GM21423 (cell line): ENCODE measurements around the gene DDI2.
"Not testable (repeated sequence)": the region's sequence is repeated elsewhere in the genome, so short reads cannot be mapped to it uniquely, and the experiment has no call there.

Source experiments
- ATAC-seq: cut with Tn5 transposase; IDR thresholded peaks from one replicate; pipeline ENCODE4 v1.9.1; 2021; ENCODE audit warnings: mild to moderate bottlenecking, moderate library complexity; ENCODE audit not compliant: unreplicated experiment

The DDI2 gene

DNA sequence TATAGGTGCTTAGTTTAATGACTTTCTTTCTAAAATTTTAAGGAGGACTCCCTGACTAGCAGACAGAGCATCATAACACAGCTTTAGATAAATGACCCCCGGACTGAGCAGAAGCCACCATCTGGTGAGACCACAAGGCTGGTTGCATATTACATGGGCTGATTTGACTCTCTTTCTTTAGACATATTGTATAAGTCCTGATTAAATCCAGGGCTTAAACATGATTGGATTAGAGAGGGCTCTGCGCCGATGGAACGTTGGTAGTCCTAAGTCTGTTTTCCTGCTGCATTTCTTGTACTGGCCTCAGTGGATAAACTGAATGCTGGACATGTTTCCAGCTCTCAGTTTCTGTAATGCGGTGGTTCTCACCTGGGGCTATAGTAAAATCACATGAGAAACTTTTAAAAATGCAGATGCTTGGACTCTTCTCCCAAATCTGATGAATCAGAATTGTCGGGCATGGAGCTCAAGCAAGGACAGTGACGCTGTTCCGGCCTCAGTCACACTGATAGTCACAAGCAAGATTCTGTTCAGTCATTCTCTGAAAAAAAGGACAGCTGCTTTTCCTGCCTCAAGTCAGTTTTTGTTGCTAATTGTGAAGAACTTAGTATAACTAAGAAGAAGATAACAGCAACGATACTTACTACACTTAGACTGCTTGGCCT is 16.6 kb downstream of the DDI2 start:
- no peak for ATAC-seq

GRCh38 chr1:15636436-15636835 is 19.2 kb downstream of the DDI2 start:
- no peak for ATAC-seq

GRCh38 chr1:15637826-15638225 is 20.6 kb downstream of the DDI2 start:
- ATAC-seq: no peak

DNA sequence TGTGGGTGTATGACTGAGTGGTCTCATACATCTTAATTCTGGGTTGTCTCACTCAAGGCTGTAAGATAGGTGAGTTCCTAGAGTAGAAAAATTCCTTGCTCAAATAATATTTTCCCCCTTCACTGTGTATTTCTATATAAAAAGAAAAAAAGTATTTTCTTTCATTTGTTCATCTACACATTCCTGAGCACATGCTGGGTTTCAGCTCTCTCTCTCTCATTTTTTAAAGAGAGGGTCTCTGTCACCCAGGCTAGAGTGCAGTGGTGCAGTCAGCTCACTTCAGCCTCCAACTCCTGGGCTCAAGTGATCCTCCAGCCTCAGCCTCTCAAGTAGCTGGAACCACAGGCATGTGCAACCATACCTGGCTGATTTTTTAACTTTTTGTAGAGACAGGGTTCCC is 22.0 kb downstream of the DDI2 start:
- no peak for ATAC-seq

DNA sequence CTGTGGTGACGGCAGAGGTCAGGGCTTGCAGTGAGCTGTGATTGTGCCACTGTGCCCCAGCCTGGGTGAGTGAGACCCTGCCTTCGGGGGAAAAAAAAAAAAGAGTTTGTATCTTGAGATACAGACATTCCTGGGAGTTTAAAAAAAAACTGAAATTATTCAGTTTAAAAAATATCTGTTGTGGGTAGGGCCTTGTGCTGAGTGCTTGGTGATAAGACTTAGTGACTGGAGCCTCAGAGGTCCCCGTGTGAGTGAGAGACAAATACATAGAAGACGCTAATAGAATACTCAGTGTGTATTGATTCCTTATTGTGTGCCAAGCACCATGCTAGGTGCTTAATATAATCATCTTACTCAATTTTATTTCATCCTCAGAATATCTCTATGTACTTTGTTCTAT is 22.7 kb downstream of the DDI2 start:
- no peak for ATAC-seq

DNA sequence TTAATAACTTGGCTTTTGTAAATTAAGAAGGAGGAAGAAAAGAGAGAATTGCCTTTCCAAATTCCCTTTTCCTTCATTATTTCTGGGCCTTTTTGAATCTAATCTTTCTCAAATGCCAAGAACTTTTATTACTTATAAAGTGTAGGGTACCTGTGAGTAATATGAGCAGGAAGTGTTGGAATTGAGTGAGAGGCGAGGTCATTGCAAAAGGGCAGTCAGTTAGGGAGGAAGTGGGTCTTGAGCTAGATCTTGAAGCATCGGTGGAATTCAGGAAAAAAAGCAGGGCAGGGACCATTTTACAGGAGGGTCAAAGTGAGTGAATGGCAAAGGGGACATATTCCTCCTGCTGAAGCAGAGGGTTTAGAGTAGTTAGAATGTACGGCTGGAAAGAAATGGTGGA is 23.4 kb downstream of the DDI2 start:
- no peak for ATAC-seq

- no peak for ATAC-seq
Measured at GRCh38 chr1:15649937-15650336, 32.7 kb downstream of the DDI2 start.

DNA sequence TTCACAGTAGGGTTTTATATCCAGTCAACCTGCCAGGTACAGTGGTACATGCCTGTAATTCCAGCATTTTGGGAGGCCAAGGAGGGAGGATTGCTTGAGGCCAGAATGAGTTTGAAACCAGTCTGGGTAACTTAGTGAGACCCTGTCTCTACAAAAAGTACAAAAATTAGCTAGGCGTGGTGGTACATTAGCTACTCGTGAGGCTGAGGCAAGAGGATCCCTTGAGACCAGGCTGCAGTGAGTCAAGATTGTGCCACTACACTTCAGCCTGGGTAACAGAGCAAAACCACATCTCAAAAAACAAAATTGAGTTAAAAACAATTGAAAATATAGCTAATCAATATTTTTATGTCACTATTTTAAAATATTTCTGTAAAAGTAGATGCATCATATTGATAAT is 33.2 kb downstream of the DDI2 start:
- ATAC-seq: no peak

DNA sequence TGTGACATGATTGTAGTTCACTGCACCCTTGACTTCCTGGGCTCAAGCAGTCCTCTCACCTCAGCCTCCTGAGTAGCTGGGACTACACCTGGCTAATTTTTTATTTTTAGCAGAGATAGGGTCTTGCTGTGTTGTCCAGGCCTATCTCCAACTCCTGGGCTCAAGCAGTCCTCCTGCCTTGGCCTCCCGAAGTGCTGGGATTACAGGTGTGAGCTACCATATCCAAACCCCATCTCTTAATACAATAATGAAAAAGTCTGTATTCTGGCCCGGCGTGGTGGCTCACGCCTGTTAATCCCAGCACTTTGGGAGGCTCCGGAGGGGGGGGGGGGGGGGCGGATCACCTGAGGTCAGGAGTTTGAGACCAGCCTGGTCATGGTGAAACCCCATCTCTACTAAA is 34.9 kb downstream of the DDI2 start:
- ATAC-seq: not testable (repeated sequence)

DNA sequence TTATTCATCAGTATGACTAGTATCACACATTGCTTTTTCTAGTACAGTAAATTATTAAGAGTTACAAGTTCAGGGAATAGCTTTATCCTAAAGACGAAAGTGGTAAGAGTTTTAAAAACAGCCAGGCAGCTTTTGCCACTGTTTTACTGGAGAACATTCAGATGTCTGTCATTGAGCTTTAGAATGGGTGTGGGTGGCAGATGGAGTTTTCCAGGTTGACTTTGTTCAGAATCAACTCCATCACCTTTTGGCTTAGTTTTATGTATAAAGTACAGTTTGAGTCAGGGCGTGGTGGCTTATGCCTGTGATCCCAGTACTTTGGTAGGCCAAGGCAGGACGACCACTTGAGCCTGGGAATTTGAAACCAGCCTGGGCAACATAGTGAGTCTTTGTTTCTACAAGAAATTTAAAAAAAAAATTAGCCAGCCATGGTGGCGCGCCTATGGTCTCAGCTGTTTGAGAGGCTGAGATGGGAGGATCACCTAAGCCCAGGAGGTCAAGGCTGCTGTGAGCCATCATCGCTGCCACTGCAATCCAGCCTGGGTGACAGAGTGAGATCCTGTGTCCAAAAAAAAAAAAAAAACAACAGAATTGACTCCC is 36.9 kb downstream of the DDI2 start:
- ATAC-seq: no peak

DNA sequence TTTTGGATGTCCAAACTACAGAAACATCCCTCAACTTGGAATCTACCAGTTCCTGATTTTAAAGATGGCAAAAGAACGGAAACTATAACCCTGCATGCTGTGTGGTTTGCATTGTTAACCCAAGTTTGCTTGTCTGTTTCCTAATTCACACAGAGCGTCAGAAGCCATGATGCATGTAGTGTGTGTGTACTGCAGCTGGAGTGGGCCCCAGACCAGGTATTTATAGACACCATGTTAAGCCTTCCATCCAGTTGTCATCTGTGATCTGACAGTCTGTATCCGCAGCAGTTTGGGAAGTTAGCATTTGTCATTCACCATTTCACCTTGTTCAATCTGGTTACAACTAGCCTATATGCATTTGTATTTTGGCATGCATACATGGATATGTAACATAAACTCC is 39.2 kb downstream of the DDI2 start:
- no peak for ATAC-seq

DNA sequence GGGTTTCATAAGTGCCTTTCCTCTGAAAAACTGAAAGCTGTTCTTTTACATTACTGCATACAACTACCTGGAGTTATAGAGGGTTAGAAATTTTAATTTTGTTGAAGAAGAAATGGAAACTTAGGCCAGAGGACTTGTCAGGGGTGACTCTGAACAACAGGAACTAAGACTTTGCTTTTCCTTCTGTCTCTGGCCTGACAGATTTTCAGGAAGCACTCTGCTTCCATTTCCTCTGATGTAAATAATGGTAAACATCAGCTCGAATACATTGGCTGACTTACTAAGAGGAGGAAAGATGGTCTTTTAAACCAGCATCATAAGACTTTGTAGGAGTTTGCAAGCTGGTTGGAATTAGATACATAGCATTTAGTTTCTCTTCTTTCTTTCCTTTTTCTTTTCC is 39.8 kb downstream of the DDI2 start:
- no peak for ATAC-seq

DNA sequence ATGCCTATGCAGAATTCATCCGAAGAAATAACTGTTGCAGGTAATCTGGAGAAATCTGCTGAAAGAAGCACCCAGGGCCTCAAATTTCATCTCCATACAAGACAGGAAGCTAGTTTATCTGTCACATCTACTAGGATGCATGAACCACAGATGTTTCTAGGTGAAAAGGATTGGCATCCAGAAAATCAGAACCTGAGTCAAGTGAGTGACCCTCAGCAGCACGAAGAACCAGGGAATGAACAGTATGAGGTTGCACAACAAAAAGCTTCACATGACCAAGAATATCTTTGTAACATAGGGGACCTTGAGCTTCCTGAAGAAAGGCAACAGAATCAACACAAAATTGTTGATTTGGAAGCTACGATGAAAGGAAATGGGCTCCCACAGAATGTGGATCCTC is 42.9 kb downstream of the DDI2 start:
- ATAC-seq: no peak

DNA sequence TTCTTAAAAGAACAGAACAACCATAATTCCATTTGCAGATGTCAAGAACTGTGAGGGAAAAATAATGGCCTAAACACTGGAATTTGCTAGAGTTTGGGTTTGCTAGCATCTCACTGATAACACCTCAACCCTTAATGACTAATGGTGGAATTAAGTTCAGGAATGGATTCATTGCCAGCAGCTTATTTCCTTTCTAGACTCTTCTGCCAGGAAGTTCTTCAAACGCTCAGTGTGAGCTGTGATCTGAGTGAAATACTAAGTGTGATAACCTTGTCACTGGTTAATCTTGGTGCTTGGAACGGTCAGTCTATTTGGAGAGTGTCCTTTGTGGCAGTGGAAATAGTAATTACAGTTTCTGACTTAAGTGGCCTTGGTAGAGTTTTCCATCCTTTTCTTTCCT is 45.2 kb downstream of the DDI2 start:
- ATAC-seq: no peak

GRCh38 chr1:15663925-15664324 is 46.7 kb downstream of the DDI2 start:
- no peak for ATAC-seq

DNA sequence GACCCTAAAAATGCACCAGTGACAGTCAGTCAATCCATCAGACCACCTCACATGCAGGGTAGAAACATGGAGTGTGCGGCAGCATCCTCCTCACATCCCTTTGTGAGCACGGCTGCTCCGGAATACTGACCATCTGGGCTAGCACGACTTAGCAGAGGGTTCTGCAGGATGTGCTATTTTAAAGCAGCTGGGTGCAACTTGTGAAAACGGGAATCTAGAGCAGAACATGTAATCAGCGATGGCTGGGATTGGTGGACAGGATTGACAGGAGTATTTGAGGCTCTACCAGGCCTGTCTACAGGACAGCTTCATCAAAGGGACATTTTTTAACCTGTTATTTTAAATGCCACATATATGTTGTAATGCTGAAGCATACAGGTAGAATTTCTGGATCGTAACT is 50.1 kb downstream of the DDI2 start:
- no peak for ATAC-seq

DNA sequence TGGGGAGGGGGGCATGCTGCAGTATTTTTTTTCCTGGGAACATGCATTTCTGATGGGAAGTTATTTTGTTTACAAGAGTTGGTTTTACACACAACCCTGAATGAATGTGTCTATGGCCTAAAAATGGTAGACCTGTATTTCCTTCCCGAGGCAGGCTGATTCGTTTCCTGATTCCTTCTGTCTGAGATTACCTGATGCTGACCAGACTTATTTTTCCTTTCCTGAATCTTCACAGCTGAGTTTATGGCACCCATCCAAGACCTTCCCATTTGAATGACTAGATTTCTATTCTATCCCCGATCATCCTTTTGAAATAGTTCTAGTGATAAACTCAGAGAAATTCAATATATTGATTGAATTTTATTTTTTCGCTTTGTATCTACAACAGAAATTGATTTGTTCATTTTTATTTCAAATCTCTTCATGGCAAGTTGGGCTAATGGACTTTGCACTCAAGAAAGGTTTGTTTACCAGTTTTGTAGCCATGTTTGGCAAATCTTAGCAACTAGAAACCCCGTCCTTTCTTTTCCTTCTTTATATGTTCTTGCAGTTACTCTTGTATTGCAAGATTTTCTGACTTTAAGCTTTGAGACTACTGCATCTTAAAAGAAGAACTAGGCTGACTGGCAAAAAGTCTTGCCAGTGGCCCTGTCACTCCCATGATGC is 51.0 kb downstream of the DDI2 start:
- no peak for ATAC-seq

GRCh38 chr1:15669074-15669473 is 51.8 kb downstream of the DDI2 start:
- no peak for ATAC-seq

GRCh38 chr1:15669864-15670263 is 52.6 kb downstream of the DDI2 start:
- no peak for ATAC-seq

GRCh38 chr1:15671430-15671829 is 54.2 kb downstream of the DDI2 start:
- no peak for ATAC-seq

- ATAC-seq: no peak
Measured at GRCh38 chr1:15674386-15675159, 57.3 kb downstream of the DDI2 start.

- ATAC-seq: no peak
Measured at GRCh38 chr1:15676010-15676409, 58.8 kb downstream of the DDI2 start.
